Measurements from ENCODE around the gene TMEM267. TPM values are rescaled to one million over a fixed set of nuclear protein-coding genes. Genes with fewer than 3 reads are reported as not detected.
"Not testable (repeated sequence)": the region's sequence is repeated elsewhere in the genome, so short reads cannot be mapped to it uniquely, and the experiment has no call there.

TMEM267 gene
- total RNA-seq, 1 donor from 2014 or later: 10.2 TPM

GRCh38 chr5:43429016-43429415 lies 54.6 kb downstream of the TMEM267 start:
- peaks cover 5% of the 10 kb centered on the region for H3K9me3 Mint-ChIP-seq
- H3K27me3 Mint-ChIP-seq (ENCODE audit: low read depth): no peaks in the 10 kb centered on the region
- H3K27ac Mint-ChIP-seq (ENCODE audit: unreplicated experiment): no peak overlapping the region
- TF ChIP-seq CTCF (conservative IDR thresholded peaks at IDR 0.05): no peak
- H3K4me3 Mint-ChIP-seq: no peak overlapping the region
- no peaks in the 10 kb centered on the region for H3K4me1 Mint-ChIP-seq
- no peak for DNase-seq (ENCODE audit: low read depth, low spot score)
- H3K36me3 Mint-ChIP-seq (ENCODE audit: low read depth): no peaks in the 10 kb centered on the region

- no peak for TF ChIP-seq CTCF (conservative IDR thresholded peaks at IDR 0.05)
- no peak overlapping the region for H3K27ac Mint-ChIP-seq (ENCODE audit: unreplicated experiment)
- H3K4me1 Mint-ChIP-seq: no peaks in the 10 kb centered on the region
- no peaks in the 10 kb centered on the region for H3K27me3 Mint-ChIP-seq (ENCODE audit: low read depth)
- peaks cover 5% of the 10 kb centered on the region for H3K9me3 Mint-ChIP-seq
- no peaks in the 10 kb centered on the region for H3K36me3 Mint-ChIP-seq (ENCODE audit: low read depth)
- no peak for DNase-seq (ENCODE audit: low read depth, low spot score)
- H3K4me3 Mint-ChIP-seq: no peak overlapping the region
These were observed 56.4 kb downstream of the TMEM267 start for GRCh38 chr5:43427306-43427705.

GRCh38 chr5:43425983-43426382 lies 57.7 kb downstream of the TMEM267 start:
- no peak overlapping the region for H3K27ac Mint-ChIP-seq (ENCODE audit: unreplicated experiment)
- H3K27me3 Mint-ChIP-seq (ENCODE audit: low read depth): no peaks in the 10 kb centered on the region
- H3K4me3 Mint-ChIP-seq: no peak overlapping the region
- H3K9me3 Mint-ChIP-seq: peaks cover 5% of the 10 kb centered on the region
- no peak for DNase-seq (ENCODE audit: low read depth, low spot score)
- H3K4me1 Mint-ChIP-seq: no peaks in the 10 kb centered on the region
- TF ChIP-seq CTCF (conservative IDR thresholded peaks at IDR 0.05): no peak
- no peaks in the 10 kb centered on the region for H3K36me3 Mint-ChIP-seq (ENCODE audit: low read depth)

- H3K9me3 Mint-ChIP-seq; H3K4me1 Mint-ChIP-seq; H3K27me3 Mint-ChIP-seq (ENCODE audit: low read depth); DNase-seq (ENCODE audit: low read depth, low spot score); H3K4me3 Mint-ChIP-seq; H3K36me3 Mint-ChIP-seq (ENCODE audit: low read depth); H3K27ac Mint-ChIP-seq (ENCODE audit: unreplicated experiment): not testable (repeated sequence)
These were observed 60.6 kb downstream of the TMEM267 start for GRCh38 chr5:43423086-43423485.

- DNase-seq (ENCODE audit: low read depth, low spot score): no peak
- no peaks in the 10 kb centered on the region for H3K36me3 Mint-ChIP-seq (ENCODE audit: low read depth)
- no peaks in the 10 kb centered on the region for H3K27me3 Mint-ChIP-seq (ENCODE audit: low read depth)
- no peak for TF ChIP-seq CTCF (conservative IDR thresholded peaks at IDR 0.05)
- H3K27ac Mint-ChIP-seq (ENCODE audit: unreplicated experiment): no peak overlapping the region
- no peaks in the 10 kb centered on the region for H3K4me1 Mint-ChIP-seq
- no peak overlapping the region for H3K4me3 Mint-ChIP-seq
- peaks cover 2% of the 10 kb centered on the region for H3K9me3 Mint-ChIP-seq
These were observed 61.5 kb downstream of the TMEM267 start for GRCh38 chr5:43422143-43422542.

- H3K27me3 Mint-ChIP-seq (ENCODE audit: low read depth): no peaks in the 10 kb centered on the region
- H3K4me1 Mint-ChIP-seq: no peaks in the 10 kb centered on the region
- DNase-seq (ENCODE audit: low read depth, low spot score): no peak
- no peak overlapping the region for H3K27ac Mint-ChIP-seq (ENCODE audit: unreplicated experiment)
- TF ChIP-seq CTCF (conservative IDR thresholded peaks at IDR 0.05): no peak
- peaks cover 2% of the 10 kb centered on the region for H3K9me3 Mint-ChIP-seq
- H3K4me3 Mint-ChIP-seq: no peak overlapping the region
- H3K36me3 Mint-ChIP-seq (ENCODE audit: low read depth): no peaks in the 10 kb centered on the region
These were observed 62.1 kb downstream of the TMEM267 start for GRCh38 chr5:43421450-43422133.
